ENCODE results near the gene ZNF75A. TPM values are rescaled to one million over a fixed set of nuclear protein-coding genes. Genes with fewer than 3 reads are reported as not detected.

Gene ZNF75A
- polyA plus RNA-seq, 3 donors = 46.3 to 60.4 (median 59.3) TPM

GRCh38 chr16:3282103-3282729, 23.1 kb upstream of the ZNF75A start:
- peak in 3 of 11 donors; percentile 13 to 56 (median 52) for DNase-seq (ENCODE audit: extremely low read depth in 1 of 11, low read depth in 9 of 11, low spot score in 4 of 11)

GRCh38 chr16:3282730-3283542, 22.4 kb upstream of the ZNF75A start, which contains the start of gene ZNF263:
Gene ZNF263 (plus strand): TSS chr16:3283491. CDS start chr16:3283819, 328 bp downstream.
- DNase-seq (ENCODE audit: extremely low read depth in 1 of 11, low read depth in 9 of 11, low spot score in 4 of 11) = peak; percentile 91 to 98 (median 95)

DNA sequence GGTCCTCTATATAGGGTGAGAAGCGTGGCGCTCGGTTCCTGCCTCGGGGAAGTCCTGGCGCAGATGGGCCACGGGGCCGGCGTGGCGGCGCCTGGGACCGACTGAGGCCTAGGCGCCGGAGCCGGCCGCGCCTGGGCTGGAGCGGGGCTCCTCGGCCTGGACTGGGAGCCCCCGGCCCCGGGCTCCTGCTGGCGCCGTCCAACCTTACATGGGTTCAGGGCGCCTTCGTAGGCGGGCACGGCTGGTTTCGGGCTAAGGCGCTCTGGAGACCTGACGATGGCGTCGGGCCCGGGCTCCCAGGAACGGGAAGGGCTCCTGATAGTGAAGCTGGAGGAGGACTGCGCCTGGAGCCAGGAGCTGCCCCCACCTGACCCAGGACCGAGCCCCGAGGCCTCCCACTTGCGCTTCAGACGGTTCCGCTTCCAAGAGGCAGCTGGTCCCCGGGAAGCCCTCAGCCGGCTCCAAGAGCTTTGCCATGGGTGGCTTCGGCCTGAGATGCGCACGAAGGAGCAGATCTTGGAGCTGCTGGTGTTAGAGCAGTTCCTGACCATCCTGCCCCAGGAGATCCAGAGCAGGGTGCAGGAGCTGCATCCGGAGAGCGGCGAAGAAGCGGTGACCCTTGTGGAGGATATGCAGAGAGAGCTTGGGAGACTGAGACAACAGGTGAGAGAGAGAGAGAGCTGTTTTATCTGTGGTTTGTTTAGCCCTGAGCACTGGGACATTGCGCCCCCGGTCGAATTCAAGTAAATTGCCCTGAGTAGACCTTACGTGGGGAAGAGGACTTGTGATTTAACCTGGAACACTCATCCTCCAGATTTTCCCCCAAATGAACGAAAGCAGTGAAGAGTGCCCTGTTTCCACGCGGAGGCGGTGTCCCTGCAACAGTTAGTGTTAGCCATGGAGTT, 21.5 kb upstream of the ZNF75A start:
- no peak for DNase-seq (ENCODE audit: extremely low read depth in 1 of 11, low read depth in 9 of 11, low spot score in 4 of 11)

DNA sequence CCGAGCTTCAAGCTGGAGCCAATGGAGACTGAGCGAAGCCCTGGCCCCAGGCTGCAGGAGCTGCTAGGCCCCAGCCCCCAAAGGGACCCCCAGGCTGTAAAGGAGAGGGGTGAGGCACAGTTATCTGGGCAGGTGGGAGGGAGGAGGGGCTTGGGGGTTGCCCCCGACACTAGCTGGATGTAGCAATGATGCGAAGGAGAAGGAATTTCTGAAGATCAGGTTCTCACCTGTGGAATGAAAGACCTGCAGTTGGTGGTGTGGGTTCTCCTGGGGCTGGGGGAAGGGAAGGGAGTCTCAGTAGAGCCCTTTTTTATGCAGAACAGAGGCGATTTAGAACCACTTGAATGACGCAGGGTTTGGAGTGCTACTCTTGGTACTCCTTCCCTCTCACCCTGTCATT, 20.2 kb upstream of the ZNF75A start:
- DNase-seq (ENCODE audit: extremely low read depth in 1 of 11, low read depth in 9 of 11, low spot score in 4 of 11) = no peak

- DNase-seq (ENCODE audit: extremely low read depth in 1 of 11, low read depth in 9 of 11, low spot score in 4 of 11) = no peak
Measured at GRCh38 chr16:3289998-3290673, 15.2 kb upstream of the ZNF75A start.

DNA sequence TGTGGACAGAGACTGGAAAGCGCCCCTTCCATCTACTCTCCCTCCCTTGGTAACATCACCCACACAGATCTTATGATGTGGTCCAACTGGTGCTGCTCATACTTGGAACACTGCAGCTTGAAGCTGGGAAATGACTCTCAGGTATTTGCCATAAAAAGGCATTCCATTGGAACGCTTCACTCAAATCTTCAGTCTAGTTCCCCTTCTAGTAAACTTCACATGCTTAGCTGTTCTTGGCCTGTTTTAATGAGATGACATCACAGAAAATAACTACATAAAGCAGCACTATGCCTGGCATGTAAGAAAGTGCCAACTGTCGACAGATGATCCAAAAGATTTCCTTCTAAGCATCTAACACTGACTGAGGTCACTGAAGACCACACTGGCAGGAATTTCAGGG, 12.7 kb upstream of the ZNF75A start:
- DNase-seq (ENCODE audit: extremely low read depth in 1 of 11, low read depth in 9 of 11, low spot score in 4 of 11) = no peak

DNA sequence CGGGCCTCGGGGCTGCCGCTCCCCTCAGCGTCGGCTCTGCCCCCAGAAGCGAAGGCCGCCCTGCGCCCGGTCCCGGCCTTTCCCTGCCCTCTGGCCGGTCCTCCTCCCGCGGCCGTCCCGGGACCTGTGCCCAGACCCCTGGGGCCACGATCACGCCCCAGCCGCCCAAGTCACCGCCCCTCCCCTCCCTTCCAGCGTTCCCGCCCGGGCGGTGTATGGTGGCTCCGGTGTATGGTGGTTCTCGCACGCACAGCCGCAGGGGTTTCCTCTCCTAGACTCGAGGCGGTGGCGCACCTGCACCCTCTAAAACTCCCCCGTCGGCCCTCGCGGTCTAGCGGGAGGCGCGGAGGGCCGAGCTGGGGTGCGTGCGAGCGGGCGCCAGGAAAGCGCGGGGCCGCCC, 10.1 kb upstream of the ZNF75A start:
- DNase-seq (ENCODE audit: extremely low read depth in 1 of 11, low read depth in 9 of 11, low spot score in 4 of 11) = no peak

DNA sequence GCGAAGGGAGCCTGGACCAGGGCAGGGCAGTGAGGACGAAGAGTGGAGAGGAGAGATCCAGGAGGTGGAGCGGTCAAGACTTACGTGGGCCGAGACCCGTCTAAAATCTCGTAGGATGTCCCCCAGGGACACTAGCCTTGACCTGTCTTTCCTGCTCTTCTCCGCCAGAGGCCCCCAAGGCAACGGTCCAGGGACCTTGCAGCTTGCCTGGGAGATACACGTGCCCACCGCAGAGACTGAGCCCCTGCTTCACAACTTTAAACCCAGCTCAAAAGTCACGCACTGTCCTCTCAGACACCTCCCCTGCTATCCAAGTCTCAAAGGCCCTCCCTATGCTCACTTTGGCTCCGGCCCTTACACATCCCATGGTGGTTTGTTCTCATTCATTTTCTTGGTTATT, 9.5 kb upstream of the ZNF75A start:
- DNase-seq (ENCODE audit: extremely low read depth in 1 of 11, low read depth in 9 of 11, low spot score in 4 of 11) = no peak

DNA sequence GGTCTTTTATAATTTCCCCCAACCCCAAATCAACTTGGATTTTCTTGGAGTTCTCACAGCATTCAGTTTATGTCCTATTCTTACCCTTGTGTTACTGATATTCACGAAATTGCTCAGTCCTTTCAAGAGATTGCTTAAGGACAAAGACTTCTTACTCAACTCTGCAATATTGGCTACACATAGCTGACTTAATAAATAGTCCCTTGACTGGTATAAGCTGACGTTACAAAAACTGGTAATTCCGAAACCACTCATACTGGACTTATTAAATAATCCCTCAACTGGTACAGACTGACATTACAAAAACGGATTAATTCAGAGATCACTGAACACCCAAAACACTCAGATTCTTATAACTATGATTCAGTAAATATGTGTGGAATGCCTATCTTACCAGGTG, 927 bp upstream of the ZNF75A start:
- no peak for DNase-seq (ENCODE audit: extremely low read depth in 1 of 11, low read depth in 9 of 11, low spot score in 4 of 11)

DNA sequence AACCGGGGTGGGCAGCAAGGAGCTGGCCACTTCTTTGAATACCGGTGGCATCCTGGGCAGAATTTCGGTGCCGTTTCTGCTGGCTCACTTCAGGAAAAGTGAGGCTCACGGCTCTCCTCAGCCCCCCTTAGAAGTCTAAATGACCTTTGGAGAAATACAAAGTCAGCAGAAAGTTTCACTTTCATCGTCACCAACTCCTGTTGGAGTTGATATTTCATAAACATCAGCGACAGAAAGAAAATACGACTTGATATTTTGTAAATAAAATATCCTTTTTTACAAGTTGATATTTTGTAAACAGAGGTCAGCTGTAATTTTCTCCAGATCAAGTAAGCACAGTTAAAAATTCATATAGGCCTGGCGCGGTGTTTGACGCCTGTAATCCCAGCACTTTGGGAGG, 781 bp downstream of the ZNF75A start:
- DNase-seq (ENCODE audit: extremely low read depth in 1 of 11, low read depth in 9 of 11, low spot score in 4 of 11) = no peak

- no peak for DNase-seq (ENCODE audit: extremely low read depth in 1 of 11, low read depth in 9 of 11, low spot score in 4 of 11)
Measured at GRCh38 chr16:3311496-3311895, 6.2 kb downstream of the ZNF75A start.

DNA sequence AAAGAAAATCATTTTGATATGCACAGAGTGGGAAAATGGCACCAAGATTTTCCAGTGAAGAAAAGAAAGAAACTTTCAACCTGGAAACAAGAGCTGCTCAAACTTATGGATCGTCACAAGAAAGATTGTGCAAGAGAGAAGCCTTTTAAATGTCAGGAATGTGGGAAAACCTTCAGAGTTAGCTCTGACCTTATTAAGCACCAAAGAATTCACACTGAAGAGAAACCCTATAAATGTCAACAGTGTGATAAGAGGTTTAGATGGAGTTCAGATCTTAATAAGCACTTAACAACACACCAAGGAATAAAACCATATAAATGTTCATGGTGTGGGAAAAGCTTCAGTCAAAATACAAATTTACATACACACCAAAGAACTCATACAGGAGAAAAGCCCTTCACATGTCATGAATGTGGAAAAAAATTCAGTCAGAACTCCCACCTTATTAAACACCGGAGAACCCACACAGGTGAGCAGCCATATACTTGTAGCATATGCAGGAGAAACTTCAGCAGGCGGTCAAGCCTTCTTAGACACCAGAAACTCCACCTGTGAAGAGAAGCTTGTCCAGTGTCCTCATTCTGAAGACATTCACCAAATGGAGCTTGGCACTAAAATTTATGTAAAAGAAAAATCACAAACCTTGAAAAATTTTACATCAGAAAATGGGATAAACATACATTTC, 12.2 kb downstream of the ZNF75A start:
- no peak for DNase-seq (ENCODE audit: extremely low read depth in 1 of 11, low read depth in 9 of 11, low spot score in 4 of 11)

GRCh38 chr16:3321816-3322215, 16.5 kb downstream of the ZNF75A start:
- DNase-seq (ENCODE audit: extremely low read depth in 1 of 11, low read depth in 9 of 11, low spot score in 4 of 11) = no peak

DNA sequence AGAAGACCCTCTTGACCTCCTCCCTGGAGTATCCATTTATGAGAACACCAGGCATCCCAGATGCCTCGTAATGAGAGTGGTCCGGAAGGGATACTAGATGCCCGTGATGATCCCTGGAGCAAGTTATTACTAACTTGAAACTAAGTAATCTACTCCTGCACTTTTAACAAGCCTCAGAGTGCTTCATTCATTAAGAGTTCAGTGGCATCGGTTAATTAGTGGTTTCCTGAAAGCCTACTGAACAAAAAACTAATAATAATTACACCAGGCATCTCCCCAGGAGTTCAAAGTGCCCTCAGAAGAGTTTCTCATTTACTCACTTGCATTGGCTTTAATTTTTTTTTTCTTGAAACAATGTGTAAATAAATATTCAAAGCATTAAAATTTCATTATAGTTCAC, 22.2 kb downstream of the ZNF75A start:
- DNase-seq (ENCODE audit: extremely low read depth in 1 of 11, low read depth in 9 of 11, low spot score in 4 of 11) = no peak

DNA sequence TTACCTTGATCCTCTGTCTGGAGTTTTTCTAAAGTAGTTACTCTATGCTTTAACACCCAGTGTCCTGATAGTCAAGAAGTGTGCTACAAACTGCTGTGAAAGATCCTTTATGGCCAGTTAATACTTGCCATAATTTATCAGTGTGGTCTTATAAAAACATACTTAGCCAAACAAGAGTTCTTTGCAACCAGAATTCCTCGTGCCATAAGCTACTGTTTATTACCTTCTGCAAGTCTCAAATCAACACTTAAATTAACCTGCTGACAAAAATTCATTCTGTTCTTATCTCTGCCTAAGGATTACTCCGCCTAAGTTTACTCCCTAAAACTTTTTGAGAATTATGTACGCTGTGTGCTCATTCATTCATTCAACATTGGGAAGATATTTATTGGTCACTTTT, 22.8 kb downstream of the ZNF75A start:
- no peak for DNase-seq (ENCODE audit: extremely low read depth in 1 of 11, low read depth in 9 of 11, low spot score in 4 of 11)

DNA sequence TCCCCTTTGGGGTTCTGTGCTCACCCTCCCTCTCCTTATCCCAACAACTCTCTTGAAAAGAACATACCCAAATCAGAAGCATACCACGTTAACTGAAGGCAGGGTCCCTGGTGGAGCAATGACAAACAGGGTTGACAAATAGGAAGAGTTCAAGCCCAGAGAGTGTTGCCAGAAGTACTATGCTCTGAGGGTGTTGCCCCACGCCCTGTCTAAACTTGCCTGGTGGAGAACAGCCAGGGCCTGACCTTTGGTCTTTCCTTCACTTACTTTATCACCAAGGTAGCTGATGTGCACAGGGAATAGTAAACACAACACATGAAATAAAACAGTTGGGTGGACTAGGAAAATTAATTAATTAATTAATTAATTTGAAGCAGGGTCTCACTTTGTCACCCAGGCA, 23.3 kb downstream of the ZNF75A start:
- DNase-seq (ENCODE audit: extremely low read depth in 1 of 11, low read depth in 9 of 11, low spot score in 4 of 11) = no peak

DNA sequence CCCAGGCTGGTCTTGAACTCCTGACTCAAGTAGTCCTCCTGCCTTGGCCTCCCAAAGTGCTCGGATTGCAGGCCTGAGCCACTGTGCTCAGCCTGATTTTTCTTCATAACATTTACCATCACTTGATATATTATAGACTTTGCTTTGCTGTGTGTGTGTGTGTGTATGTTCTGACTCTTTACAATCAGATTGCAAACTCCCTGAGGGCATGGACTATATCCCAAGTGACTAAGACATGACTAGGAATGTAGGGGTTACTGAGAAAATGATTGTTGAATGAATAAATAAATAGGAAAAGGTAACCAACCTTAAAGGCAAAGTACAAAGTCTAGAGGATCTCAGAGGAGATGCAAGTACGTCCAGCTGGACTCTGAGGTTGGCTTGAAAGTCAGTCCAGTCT, 40.7 kb downstream of the ZNF75A start:
- no peak for DNase-seq (ENCODE audit: extremely low read depth in 1 of 11, low read depth in 9 of 11, low spot score in 4 of 11)

GRCh38 chr16:3347586-3347985, 42.3 kb downstream of the ZNF75A start:
- DNase-seq (ENCODE audit: extremely low read depth in 1 of 11, low read depth in 9 of 11, low spot score in 4 of 11) = no peak

All from renal cortex interstitium (tissue), 11 donors.